Islet precursor cell (in vitro differentiated cells): ENCODE measurements around the gene LYPLAL1.
"Not testable (repeated sequence)": the region's sequence is repeated elsewhere in the genome, so short reads cannot be mapped to it uniquely, and the experiment has no call there.

Experiments
- DNase-seq: peaks from one replicate; pipeline ENCODE4 v3.0.0-alpha.2; 2018

LYPLAL1 gene

GRCh38 chr1:219223496-219223895, 49.8 kb downstream of the LYPLAL1 start:
- DNase-seq = no peak

GRCh38 chr1:219226196-219226595, 52.5 kb downstream of the LYPLAL1 start:
- DNase-seq = no peak

- no peak for DNase-seq
Observed at GRCh38 chr1:219227360-219228057, 53.8 kb downstream of the LYPLAL1 start.

GRCh38 chr1:219228058-219228419, 54.4 kb downstream of the LYPLAL1 start:
- no peak for DNase-seq

GRCh38 chr1:219232890-219233289, 59.2 kb downstream of the LYPLAL1 start:
- no peak for DNase-seq

GRCh38 chr1:219235903-219236481, 62.3 kb downstream of the LYPLAL1 start:
- no peak for DNase-seq

- no peak for DNase-seq
Observed at GRCh38 chr1:219236933-219237610, 63.4 kb downstream of the LYPLAL1 start.

GRCh38 chr1:219239518-219239917, 65.8 kb downstream of the LYPLAL1 start:
- DNase-seq = no peak

GRCh38 chr1:219244864-219245263, 71.2 kb downstream of the LYPLAL1 start:
- no peak for DNase-seq

- no peak for DNase-seq
Observed at GRCh38 chr1:219247441-219247840, 73.8 kb downstream of the LYPLAL1 start.

GRCh38 chr1:219250468-219250867, 76.8 kb downstream of the LYPLAL1 start:
- DNase-seq = not testable (repeated sequence)

GRCh38 chr1:219257751-219258150, 84.1 kb downstream of the LYPLAL1 start:
- DNase-seq = no peak

- no peak for DNase-seq
Observed at GRCh38 chr1:219261454-219261853, 87.8 kb downstream of the LYPLAL1 start.
